ENCODE measurements around the gene SRMS.

DNA sequence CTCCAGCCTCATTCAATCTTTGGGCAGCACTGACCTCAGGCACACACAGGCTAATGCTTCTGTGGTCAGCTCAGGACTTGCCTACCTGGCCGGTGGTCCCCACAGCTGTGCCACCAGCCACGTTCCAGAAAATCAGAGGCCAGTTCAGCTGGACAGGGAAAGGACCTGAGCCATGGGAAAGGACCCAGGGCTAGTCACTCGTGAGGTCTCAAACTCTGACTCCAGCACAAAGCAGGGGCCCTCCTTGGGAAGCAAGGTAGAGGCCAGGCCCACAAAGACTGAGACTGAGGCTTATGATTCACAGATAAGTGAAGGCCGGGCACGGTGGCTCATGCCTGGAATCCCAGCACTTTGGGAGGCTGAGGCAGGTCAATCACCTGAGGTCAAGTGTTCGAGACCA lies 48.9 kb upstream of the SRMS start:
- TF ChIP-seq, protein P1, sequence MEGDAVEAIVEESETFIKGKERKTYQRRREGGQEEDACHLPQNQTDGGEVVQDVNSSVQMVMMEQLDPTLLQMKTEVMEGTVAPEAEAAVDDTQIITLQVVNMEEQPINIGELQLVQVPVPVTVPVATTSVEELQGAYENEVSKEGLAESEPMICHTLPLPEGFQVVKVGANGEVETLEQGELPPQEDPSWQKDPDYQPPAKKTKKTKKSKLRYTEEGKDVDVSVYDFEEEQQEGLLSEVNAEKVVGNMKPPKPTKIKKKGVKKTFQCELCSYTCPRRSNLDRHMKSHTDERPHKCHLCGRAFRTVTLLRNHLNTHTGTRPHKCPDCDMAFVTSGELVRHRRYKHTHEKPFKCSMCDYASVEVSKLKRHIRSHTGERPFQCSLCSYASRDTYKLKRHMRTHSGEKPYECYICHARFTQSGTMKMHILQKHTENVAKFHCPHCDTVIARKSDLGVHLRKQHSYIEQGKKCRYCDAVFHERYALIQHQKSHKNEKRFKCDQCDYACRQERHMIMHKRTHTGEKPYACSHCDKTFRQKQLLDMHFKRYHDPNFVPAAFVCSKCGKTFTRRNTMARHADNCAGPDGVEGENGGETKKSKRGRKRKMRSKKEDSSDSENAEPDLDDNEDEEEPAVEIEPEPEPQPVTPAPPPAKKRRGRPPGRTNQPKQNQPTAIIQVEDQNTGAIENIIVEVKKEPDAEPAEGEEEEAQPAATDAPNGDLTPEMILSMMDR (conservative IDR thresholded peaks at IDR 0.05; ENCODE audit: low read length) = no peak
- TF ChIP-seq EZH2phosphoT487 (IDR thresholded peaks at IDR 0.05; ENCODE audit: borderline replicate concordance, low read depth, low read length) = no peak

Measured in OCI-LY7 (cell line).